IMR-90 (cell line): ENCODE data around the gene CDKL1. TPM values are rescaled to one million over a fixed set of nuclear protein-coding genes. Genes with fewer than 3 reads are reported as not detected.

Experiments used
- ATAC-seq: fragments of 200-7000 bp; cut with Tn5 transposase; 2 replicates; pipeline ENCODE4 v1.9.1; 2020; ENCODE audit warnings: low read depth, mild to moderate bottlenecking, moderate library complexity
- BruUV-seq: library from RNA; stranded (reverse); fragments of 400-500 nt; replicated peaks from 2 replicates; lab custom pipeline; 2021; lab: Mats Ljungman, UMichigan
- CTCF ChIA-PET: fragments of 300-600 bp; formaldehyde crosslinking; extraction: SDS; loops from one replicate; lab custom pipeline; 2021; ENCODE audit warnings: antibody characterized with exemption; lab: Yijun Ruan, JAX
- POLR2A ChIA-PET: fragments of 300-600 bp; sonication (Branson Sonifier 250); formaldehyde crosslinking; loops from one replicate; lab custom pipeline; 2022; ENCODE audit warnings: antibody characterized with exemption; ENCODE audit not compliant: unreplicated experiment; lab: Charles Lee
- DNase-seq: peaks from one replicate; pipeline ENCODE4 v3.0.0; 2013
- H2AFZ ChIP-seq: replicated peaks from 2 replicates; pipeline ENCODE3; 2013; ENCODE audit warnings: low read length, mild to moderate bottlenecking; ENCODE audit not compliant: poor library complexity
- H2AK5ac ChIP-seq: 2 replicates; pipeline ENCODE4 v1.6.1; 2013; ENCODE audit warnings: low read depth, low read length, inconsistent platforms
- H2AK9ac ChIP-seq: replicated peaks from 2 replicates; pipeline ENCODE3; 2013; ENCODE audit warnings: mild to moderate bottlenecking, low read depth, low read length, moderate library complexity; ENCODE audit not compliant: poor library complexity
- H2BK120ac ChIP-seq: 2 replicates; pipeline ENCODE4 v1.6.1; 2013; ENCODE audit warnings: low read depth, low read length, inconsistent platforms
- H2BK15ac ChIP-seq: 3 replicates; pipeline ENCODE4 v1.6.1; 2013; ENCODE audit warnings: low read depth, low read length, inconsistent platforms
- H2BK20ac ChIP-seq: 2 replicates; pipeline ENCODE4 v1.6.1; 2013; ENCODE audit warnings: low read depth, mild to moderate bottlenecking, inconsistent platforms, low read length, moderate library complexity
- H2BK5ac ChIP-seq: 2 replicates; pipeline ENCODE4 v1.6.1; 2013; ENCODE audit warnings: mild to moderate bottlenecking, low read depth, low read length, inconsistent platforms; ENCODE audit not compliant: poor library complexity, severe bottlenecking
- H3K14ac ChIP-seq: replicated peaks from 2 replicates; pipeline ENCODE4 v1.6.1; 2013; ENCODE audit warnings: low read depth, low read length, inconsistent platforms
- H3K18ac ChIP-seq: 2 replicates; pipeline ENCODE4 v1.6.1; 2013; ENCODE audit warnings: low read depth, low read length, control low read depth
- H3K23ac ChIP-seq: 2 replicates; pipeline ENCODE4 v1.6.1; 2013; ENCODE audit warnings: low read depth, low read length, inconsistent platforms
- H3K27ac ChIP-seq: 2 replicates; pipeline ENCODE4 v1.5.1; 2013; ENCODE audit warnings: mild to moderate bottlenecking, control low read depth, low read length; ENCODE audit not compliant: insufficient read depth
- H3K27me3 ChIP-seq: 2 replicates; pipeline ENCODE4 v1.6.1; 2013; ENCODE audit warnings: low read length; ENCODE audit not compliant: control insufficient read depth, insufficient read depth
- H3K36me3 ChIP-seq: 2 replicates; pipeline ENCODE4 v1.6.1; 2013; ENCODE audit warnings: low read length, mixed read lengths; ENCODE audit not compliant: control insufficient read depth, insufficient read depth
- H3K4ac ChIP-seq: 2 replicates; pipeline ENCODE4 v1.6.1; 2013; ENCODE audit warnings: low read depth, low read length, inconsistent platforms
- H3K4me1 ChIP-seq: 2 replicates; pipeline ENCODE4 v1.6.1; 2013; ENCODE audit warnings: low read length, mixed read lengths; ENCODE audit not compliant: control insufficient read depth, insufficient read depth
- H3K4me2 ChIP-seq: 2 replicates; pipeline ENCODE4 v1.6.1; 2013; ENCODE audit warnings: low read depth, mild to moderate bottlenecking, control low read depth, low read length, moderate library complexity
- H3K4me3 ChIP-seq: 2 replicates; pipeline ENCODE4 v1.5.1; 2013; ENCODE audit warnings: low read depth, mild to moderate bottlenecking, control low read depth, low read length, moderate library complexity; ENCODE audit not compliant: insufficient read depth
- H3K56ac ChIP-seq: 2 replicates; pipeline ENCODE4 v1.6.1; 2013; ENCODE audit warnings: low read length, inconsistent platforms; ENCODE audit not compliant: insufficient read depth; ENCODE audit errors: extremely low read depth
- H3K79me1 ChIP-seq, 2 experiments: 2 replicates each; pipeline ENCODE4 v1.6.1; 2013; ENCODE audit warnings: low read length in 2 of 2, inconsistent platforms in 1 of 2, low read depth in 1 of 2
- H3K9ac ChIP-seq: 2 replicates; pipeline ENCODE4 v1.6.1; 2013; ENCODE audit warnings: low read depth, low read length, control low read depth
- H3K9me1 ChIP-seq: 2 replicates; pipeline ENCODE4 v1.6.1; 2013; ENCODE audit warnings: low read length, inconsistent platforms; ENCODE audit not compliant: insufficient read depth
- H3K9me3 ChIP-seq: 2 replicates; pipeline ENCODE4 v1.6.1; 2013; ENCODE audit warnings: low read length; ENCODE audit not compliant: control insufficient read depth, insufficient read depth
- H4K20me1 ChIP-seq: 2 replicates; pipeline ENCODE4 v1.6.1; 2013; ENCODE audit warnings: low read length, inconsistent platforms; ENCODE audit not compliant: insufficient read depth
- H4K5ac ChIP-seq: 2 replicates; pipeline ENCODE4 v1.6.1; 2013; ENCODE audit warnings: mild to moderate bottlenecking, low read depth, low read length, control low read depth
- H4K8ac ChIP-seq, 2 experiments: 2 replicates each; pipeline ENCODE4 v1.6.1; 2013; ENCODE audit warnings: low read depth in 2 of 2, low read length in 2 of 2, control low read depth in 1 of 2, inconsistent platforms in 1 of 2
- H4K91ac ChIP-seq: 2 replicates; pipeline ENCODE4 v1.6.1; 2013; ENCODE audit warnings: low read depth, low read length, inconsistent platforms; ENCODE audit not compliant: insufficient read depth
- BHLHE40 ChIP-seq: fragments of 150-350 bp; IDR thresholded peaks from 2 replicates; pipeline ENCODE4 v1.6.1; 2016; ENCODE audit warnings: mild to moderate bottlenecking, low read depth, low read length
- CEBPB ChIP-seq: IDR thresholded peaks from 2 replicates; pipeline ENCODE4 v1.6.1; 2012; ENCODE audit warnings: low read depth, low read length, improper control_type of control experiment
- CHD1 ChIP-seq: IDR thresholded peaks from 2 replicates; pipeline ENCODE4 v1.6.1; 2012; ENCODE audit warnings: low read depth, low read length, improper control_type of control experiment
- ELK1 ChIP-seq: fragments of 150-350 bp; IDR thresholded peaks from 2 replicates; pipeline ENCODE4 v1.6.1; 2016; ENCODE audit warnings: low read depth, mild to moderate bottlenecking, low read length, moderate library complexity, borderline replicate concordance
- FOS ChIP-seq: fragments of 150-350 bp; IDR thresholded peaks from 2 replicates; pipeline ENCODE4 v1.6.1; 2016; ENCODE audit warnings: low read depth, low read length
- MAFK ChIP-seq: IDR thresholded peaks from 2 replicates; pipeline ENCODE4 v1.6.1; 2012; ENCODE audit warnings: low read depth, low read length, improper control_type of control experiment
- MAZ ChIP-seq: IDR thresholded peaks from 2 replicates; pipeline ENCODE4 v1.6.1; 2012; ENCODE audit warnings: low read depth, mild to moderate bottlenecking, low read length, improper control_type of control experiment, moderate library complexity, borderline replicate concordance
- MXI1 ChIP-seq: IDR thresholded peaks from 2 replicates; pipeline ENCODE4 v1.6.1; 2012; ENCODE audit warnings: low read depth, mild to moderate bottlenecking, low read length, moderate library complexity, borderline replicate concordance
- NFE2L2 ChIP-seq: fragments of 150-350 bp; IDR thresholded peaks from 2 replicates; pipeline ENCODE4 v1.6.1; 2016; ENCODE audit warnings: low read depth, mild to moderate bottlenecking, low read length
- POLR2A ChIP-seq: IDR thresholded peaks from 2 replicates; pipeline ENCODE4 v1.6.1; 2012; ENCODE audit warnings: mild to moderate bottlenecking, low read depth, low read length
- RAD21 ChIP-seq: IDR thresholded peaks from 2 replicates; pipeline ENCODE4 v1.6.1; 2012; ENCODE audit warnings: low read length, improper control_type of control experiment
- RCOR1 ChIP-seq: IDR thresholded peaks from 2 replicates; pipeline ENCODE4 v1.6.1; 2012; ENCODE audit warnings: mild to moderate bottlenecking, low read length, improper control_type of control experiment; ENCODE audit not compliant: insufficient replicate concordance
- RFX5 ChIP-seq: IDR thresholded peaks from 2 replicates; pipeline ENCODE4 v1.8.0; 2012; ENCODE audit warnings: low read depth, mild to moderate bottlenecking, low read length, moderate library complexity
- SMC3 ChIP-seq: fragments of 150-350 bp; IDR thresholded peaks from 2 replicates; pipeline ENCODE4 v1.6.1; 2016; ENCODE audit warnings: low read depth, mild to moderate bottlenecking, antibody characterized with exemption, low read length, moderate library complexity
- USF2 ChIP-seq: fragments of 150-350 bp; IDR thresholded peaks from 2 replicates; pipeline ENCODE4 v1.6.1; 2017; ENCODE audit warnings: mild to moderate bottlenecking, antibody characterized with exemption, low read length, low read depth
- WGBS, 2 experiments: methylation state at CpG; one replicate each; pipeline versions ENCODE4 v1.1.5 to v1.1.7; 2013; ENCODE audit warnings: missing lambda C conversion rate in 2 of 2; ENCODE audit not compliant: insufficient read length in 1 of 2; ENCODE audit errors: extremely low coverage in 2 of 2; 5-methylcytosine and 5-hydroxymethylcytosine counted together
- dilution Hi-C: fragments of 300-500 bp; cut with HindIII; formaldehyde crosslinking; loops from one replicate; pipeline ENCODE4 v1.14.3; 2018; ENCODE audit warnings: low sequenced_read_pairs; ENCODE audit not compliant: unreplicated experiment
- in situ Hi-C: fragments of 300-500 bp; cut with MboI; formaldehyde crosslinking; loops from 3 replicates; pipeline ENCODE4 v1.14.3; 2019; ENCODE audit warnings: low sequenced_read_pairs, inconsistent platforms, mixed read lengths
- intact Hi-C: fragments of 100-400 bp; cut with micrococcal nuclease; formaldehyde crosslinking; loops from 2 replicates; pipeline ENCODE4 v1.10.0; 2022
- polyA plus RNA-seq, 3 experiments: library from polyadenylated mRNA; depleted of rRNA; stranded (reverse); fragments of >200 nt; gene quantifications; 2 replicates each; pipeline ENCODE4 v1.2.3, GENCODE V29; 2012; ENCODE audit warnings: low replicate concordance in 1 of 3
- total RNA-seq: library from RNA; depleted of rRNA; stranded (reverse); fragments of >200 nt; gene quantifications from 2 replicates; pipeline ENCODE4 v1.2.3, GENCODE V29; 2012
- TF ChIP-seq, protein P1 (sequence below): conservative IDR thresholded peaks from 2 replicates; pipeline ENCODE4 v1.5.1; 2012; ENCODE audit warnings: mild to moderate bottlenecking, low read depth, low read length, improper control_type of control experiment

The CDKL1 gene
- total and polyA plus RNA-seq, 2 of the 4 experiments (the other 2 are of a cell fraction) = 1.9 to 3.8 TPM

- dilution Hi-C loops = no loop called here
- H3K9me3 ChIP-seq = no peaks in the 10 kb centered on the region
- no TSS peak for BruUV-seq
These were observed 19.1 kb downstream of the CDKL1 start for GRCh38 chr14:50377550-50378085.

More at GRCh38 chr14:50377550-50378085, 19.1 kb downstream of the CDKL1 start:
- in situ Hi-C loops (no loop called here), intact Hi-C loops (no loop called here)
- H3K4me2 ChIP-seq = no peak overlapping the region
- DNase-seq (no peak), ATAC-seq (no peak)
- no peak overlapping the region for H4K91ac ChIP-seq
- H2AK5ac ChIP-seq = no peak overlapping the region
- H3K79me1 ChIP-seq = no peaks in the 10 kb centered on the region
- H3K9ac ChIP-seq = no peak overlapping the region
- H3K27ac ChIP-seq = no peak overlapping the region
- no peak overlapping the region for H3K14ac ChIP-seq
- ChIA-PET POLR2A (no interaction called here), CTCF (no interaction called here)
- no peak overlapping the region for H3K23ac ChIP-seq
- no peak overlapping the region for H2BK15ac ChIP-seq
- H3K9me1 ChIP-seq = peaks cover 8% of the 10 kb centered on the region; the same call in 1 of the 2 replicates
- H3K4ac ChIP-seq = no peak overlapping the region
- WGBS, 2 experiments = no CpG with 5 or more reads among the region's 4 CpGs
- H4K5ac ChIP-seq = no peak overlapping the region
- no peak overlapping the region for H2BK5ac ChIP-seq
- H2BK20ac ChIP-seq = no peak overlapping the region
- H3K4me3 ChIP-seq = no peak overlapping the region
- no peak overlapping the region for H2BK120ac ChIP-seq
- H3K36me3 ChIP-seq = peaks cover 10% of the 10 kb centered on the region; the same call in 1 of the 2 replicates
- no peaks in the 10 kb centered on the region for H3K4me1 ChIP-seq
- no peaks in the 10 kb centered on the region for H4K20me1 ChIP-seq
- no peaks in the 10 kb centered on the region for H3K27me3 ChIP-seq
- TF ChIP-seq, protein P1, sequence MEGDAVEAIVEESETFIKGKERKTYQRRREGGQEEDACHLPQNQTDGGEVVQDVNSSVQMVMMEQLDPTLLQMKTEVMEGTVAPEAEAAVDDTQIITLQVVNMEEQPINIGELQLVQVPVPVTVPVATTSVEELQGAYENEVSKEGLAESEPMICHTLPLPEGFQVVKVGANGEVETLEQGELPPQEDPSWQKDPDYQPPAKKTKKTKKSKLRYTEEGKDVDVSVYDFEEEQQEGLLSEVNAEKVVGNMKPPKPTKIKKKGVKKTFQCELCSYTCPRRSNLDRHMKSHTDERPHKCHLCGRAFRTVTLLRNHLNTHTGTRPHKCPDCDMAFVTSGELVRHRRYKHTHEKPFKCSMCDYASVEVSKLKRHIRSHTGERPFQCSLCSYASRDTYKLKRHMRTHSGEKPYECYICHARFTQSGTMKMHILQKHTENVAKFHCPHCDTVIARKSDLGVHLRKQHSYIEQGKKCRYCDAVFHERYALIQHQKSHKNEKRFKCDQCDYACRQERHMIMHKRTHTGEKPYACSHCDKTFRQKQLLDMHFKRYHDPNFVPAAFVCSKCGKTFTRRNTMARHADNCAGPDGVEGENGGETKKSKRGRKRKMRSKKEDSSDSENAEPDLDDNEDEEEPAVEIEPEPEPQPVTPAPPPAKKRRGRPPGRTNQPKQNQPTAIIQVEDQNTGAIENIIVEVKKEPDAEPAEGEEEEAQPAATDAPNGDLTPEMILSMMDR = no peak
- TF ChIP-seq MAZ (no peak), BHLHE40 (no peak), USF2 (no peak), ELK1 (no peak), RFX5 (no peak), CHD1 (no peak), SMC3 (no peak), NFE2L2 (no peak), RCOR1 (no peak), MAFK (no peak), RAD21 (no peak), FOS (no peak), POLR2A (no peak), CEBPB (no peak), MXI1 (no peak)
- H4K8ac ChIP-seq = no peak overlapping the region
- no peak overlapping the region for H2AK9ac ChIP-seq
- H2AFZ ChIP-seq = no peak overlapping the region
- H3K18ac ChIP-seq = no peak overlapping the region
- no peak overlapping the region for H3K56ac ChIP-seq
